HG02943 (cell line): ENCODE measurements around the gene NFE2L3.
A peak's percentile ranks its signal among the peaks of the same experiment; 100 is the strongest.
"Not testable (repeated sequence)": the region's sequence is repeated elsewhere in the genome, so short reads cannot be mapped to it uniquely, and the experiment has no call there.

Experiments
- ATAC-seq: cut with Tn5 transposase; IDR thresholded peaks from one replicate; pipeline ENCODE4 v1.9.1; 2021; ENCODE audit warnings: mild to moderate bottlenecking, low read depth, moderate library complexity; ENCODE audit not compliant: unreplicated experiment

Gene NFE2L3

DNA sequence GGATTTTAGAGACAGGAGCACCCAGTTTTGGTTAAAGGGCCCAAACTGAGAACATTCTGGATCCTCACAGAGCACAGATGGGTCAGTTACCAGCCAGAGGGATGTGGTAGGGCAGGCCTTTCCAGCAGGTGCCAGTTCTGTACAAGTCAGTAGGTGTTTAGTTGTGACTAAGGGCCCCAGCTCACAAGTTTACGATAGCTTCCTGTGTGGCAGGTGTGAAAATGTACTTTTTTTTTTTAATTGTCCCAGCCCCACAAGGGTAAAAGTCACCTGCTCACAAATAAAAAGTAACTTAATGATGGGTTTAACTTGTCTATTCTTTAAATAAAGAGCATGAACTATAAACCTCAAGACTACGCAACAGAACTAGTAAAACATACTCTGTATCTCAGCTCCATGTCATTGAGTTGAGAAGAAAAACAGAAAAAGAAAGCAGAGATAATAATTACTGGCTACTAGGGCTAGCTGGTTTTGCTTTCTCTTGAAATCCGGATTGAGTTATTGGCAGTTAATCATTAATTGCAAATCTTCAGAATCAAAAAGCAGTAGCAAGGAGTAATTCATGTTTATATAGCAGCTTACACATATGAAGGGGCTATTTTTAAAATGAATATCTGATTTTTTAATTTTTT lies 15.4 kb downstream of the NFE2L3 start:
- peak; percentile 78 for ATAC-seq

DNA sequence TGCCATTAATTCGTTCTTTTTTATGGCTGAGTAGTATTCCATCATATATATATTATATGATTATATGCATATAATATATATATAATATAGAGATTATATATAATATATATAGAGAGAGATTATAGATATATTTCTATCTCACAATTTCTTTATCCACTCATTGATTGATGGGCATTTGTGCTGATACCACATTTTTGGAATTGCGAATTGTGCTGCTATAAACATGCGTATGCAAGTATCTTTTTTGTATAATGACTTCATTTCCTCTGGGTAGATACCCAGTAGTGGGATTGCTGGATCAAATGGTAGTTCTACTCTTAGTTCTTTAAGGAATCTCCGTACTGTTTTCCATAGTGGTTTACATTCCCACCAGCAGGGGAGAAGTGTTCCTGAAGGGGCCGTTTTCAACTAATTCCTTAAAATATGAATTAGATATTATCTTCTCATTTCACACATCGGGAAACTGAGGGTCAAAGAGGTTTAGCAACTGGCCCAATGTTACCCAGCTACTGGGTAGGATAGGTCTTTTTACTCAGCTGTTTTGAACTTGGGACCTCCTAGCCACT lies 16.5 kb downstream of the NFE2L3 start:
- no peak for ATAC-seq

DNA sequence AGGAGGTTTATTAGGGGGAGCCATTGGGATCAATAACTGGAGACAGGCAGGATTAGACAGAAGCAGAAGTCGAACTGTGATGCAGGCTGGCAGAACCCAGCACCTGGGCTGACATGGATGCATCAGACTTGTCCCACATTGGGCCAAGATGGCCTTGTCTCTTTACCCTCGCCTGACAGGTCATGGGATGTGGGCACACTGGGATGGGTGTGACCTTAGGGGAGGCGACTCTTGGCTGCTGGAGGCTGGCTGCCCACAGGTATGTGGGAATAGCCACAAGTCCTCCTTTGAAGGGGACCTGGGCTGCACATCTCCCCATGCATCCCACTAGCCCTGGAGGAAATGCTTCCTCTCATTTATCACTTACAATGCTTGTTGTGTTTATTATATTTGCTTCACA lies 17.3 kb downstream of the NFE2L3 start:
- ATAC-seq = no peak

DNA sequence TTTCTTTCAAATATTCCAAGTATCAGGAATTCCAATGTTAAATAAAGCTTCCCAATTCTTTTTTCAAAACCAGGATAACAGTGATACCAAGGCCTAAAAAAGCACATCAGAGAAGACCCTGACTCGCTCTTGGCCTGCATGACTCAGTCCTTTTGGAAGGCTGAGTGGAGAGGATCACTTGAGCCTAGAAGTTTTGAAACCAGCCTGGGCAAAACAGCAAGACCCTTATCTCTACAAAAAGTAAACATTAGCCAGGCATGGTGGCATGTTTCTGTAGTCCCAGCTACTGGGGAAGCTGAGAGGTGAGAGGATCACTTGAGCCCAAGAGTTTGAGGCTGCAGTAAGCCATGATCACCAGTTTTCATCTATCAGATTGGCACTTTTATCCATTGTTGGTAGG lies 18.7 kb downstream of the NFE2L3 start:
- ATAC-seq = no peak

DNA sequence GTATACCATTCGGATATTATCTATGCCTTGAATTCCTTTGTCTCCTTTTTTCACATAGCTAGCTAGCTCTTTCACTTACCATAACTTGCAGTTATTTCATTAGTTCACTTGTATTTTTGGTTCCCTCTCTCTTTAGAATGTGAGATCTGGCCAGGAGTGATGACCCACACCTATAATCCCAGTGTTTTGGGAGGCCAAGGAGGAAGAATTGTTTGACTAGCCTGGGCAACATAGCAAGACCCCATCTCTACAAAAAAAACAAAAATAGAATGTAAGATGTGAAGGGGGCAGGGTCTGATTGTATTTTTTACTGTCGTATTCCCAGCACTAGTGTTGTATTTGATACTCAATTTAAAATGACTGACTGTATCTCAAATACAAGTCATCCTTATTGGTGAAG lies 19.6 kb downstream of the NFE2L3 start:
- no peak for ATAC-seq

DNA sequence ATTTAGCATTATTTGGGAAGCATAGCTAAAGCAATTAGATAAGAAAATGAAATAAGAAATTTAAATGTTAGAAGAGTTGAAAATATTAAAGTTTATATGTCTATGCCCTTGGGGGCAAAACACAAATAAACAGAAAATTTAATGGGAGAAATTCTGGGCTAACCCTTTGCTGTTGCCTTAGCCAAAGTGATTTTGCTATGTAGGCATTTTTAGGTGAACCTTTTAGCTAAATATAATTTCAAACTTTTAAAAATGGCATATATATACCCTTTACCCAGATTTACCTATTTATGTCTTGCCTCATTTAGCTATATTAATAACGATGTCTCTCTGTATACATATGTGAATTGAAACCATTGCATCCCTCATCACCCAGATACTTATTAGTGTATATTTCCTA lies 20.1 kb downstream of the NFE2L3 start:
- no peak for ATAC-seq

DNA sequence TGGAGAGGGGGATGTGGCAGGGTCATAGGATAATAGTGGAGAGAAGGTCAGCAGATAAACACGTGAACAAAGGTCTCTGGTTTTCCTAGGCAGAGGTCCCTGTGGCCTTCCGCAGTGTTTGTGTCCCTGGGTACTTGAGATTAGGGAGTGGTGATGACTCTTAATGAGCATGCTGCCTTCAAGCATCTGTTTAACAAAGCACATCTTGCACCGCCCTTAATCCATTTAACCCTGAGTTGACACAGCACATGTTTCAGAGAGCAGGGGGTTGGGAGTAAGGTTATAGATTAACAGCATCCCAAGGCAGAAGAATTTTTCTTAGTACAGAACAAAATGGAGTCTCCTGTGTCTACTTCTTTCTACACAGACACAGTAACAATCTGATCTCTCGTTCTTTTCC lies 23.9 kb downstream of the NFE2L3 start:
- not testable (repeated sequence) for ATAC-seq

DNA sequence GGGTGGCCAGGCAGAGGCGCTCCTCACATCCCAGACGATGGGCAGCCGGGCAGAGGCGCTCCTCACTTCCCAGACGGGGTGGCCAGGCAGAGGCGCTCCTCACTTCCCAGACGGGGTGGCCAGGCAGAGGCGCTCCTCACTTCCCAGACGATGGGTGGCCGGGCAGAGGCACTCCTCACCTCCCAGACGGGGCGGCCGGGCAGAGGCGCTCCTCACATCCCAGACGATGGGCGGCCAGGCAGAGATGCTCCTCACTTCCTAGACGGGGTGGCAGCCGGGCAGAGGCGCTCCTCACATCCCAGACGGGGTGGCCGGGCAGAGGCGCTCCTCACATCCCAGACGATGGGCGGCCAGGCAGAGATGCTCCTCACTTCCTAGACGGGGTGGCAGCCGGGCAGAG lies 24.7 kb downstream of the NFE2L3 start:
- ATAC-seq = not testable (repeated sequence)

DNA sequence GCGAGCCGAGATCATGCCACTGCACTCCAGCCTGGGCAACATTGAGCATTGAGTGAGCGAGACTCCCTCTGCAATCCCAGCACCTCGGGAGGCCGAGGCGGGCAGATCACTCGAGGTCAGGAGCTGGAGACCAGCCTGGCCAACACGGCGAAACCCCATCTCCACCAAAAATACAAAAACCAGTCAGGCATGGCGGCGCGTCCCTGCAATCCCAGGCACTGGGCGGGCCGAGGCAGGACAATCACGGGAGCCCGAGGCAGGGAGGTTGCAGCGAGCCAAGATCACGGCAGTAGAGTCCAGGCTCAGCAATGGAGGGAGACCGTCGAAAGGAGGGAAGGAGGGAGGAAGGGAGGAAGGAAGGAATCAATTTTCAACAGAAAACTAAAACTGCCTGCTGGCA lies 25.3 kb downstream of the NFE2L3 start:
- not testable (repeated sequence) for ATAC-seq

DNA sequence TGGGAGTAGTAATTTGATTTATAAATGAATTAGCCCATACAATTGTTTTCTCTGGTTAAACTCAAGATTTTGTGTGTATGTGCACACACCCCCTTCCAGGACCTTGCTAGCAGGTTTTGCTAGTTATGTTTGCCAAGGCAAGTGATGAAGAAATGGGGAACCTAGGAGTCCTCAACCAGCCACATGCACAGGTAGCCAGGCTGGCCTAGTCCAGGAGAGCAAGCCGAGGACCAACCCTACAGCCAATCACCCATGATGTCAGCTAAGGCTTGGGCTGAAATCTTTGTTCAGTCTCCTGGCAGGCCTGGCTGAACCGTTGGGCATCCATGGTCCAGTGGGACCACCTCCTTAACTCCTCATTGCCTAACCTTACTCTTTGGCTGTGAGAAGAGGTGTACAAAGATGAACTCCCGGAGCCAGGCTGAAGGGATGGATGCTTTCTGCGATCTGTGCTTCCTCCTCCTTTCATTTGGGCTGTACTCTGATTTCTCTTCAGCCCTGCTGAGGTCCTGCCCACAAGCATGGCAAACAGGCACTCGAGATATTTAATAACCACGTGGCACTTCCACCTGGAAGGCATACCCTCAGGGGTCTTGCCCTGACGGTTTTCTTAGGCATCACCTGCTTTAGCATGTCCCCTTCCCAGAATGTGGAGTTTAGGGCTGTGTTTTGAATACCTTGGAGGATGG lies 26.4 kb downstream of the NFE2L3 start:
- ATAC-seq = no peak

DNA sequence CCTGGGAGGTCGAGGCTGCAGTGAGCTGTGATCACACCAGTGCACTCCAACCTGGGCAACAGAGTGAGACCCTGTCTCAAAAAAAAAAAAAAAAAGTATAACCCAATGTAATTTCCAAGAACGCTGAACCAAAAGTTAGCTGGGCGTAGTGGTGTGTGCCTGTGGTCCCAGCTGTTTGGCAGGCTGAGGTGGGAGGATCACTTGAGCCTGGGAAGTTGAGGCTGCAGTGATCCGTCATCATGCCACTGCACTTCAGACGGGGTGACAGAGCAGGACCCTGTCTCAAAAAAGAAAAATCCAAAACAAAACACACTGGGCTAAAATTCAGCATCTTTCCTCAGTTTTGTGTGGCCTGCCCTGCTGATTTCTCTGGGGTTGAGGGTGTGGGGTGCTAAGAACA lies 27.4 kb downstream of the NFE2L3 start:
- no peak for ATAC-seq

DNA sequence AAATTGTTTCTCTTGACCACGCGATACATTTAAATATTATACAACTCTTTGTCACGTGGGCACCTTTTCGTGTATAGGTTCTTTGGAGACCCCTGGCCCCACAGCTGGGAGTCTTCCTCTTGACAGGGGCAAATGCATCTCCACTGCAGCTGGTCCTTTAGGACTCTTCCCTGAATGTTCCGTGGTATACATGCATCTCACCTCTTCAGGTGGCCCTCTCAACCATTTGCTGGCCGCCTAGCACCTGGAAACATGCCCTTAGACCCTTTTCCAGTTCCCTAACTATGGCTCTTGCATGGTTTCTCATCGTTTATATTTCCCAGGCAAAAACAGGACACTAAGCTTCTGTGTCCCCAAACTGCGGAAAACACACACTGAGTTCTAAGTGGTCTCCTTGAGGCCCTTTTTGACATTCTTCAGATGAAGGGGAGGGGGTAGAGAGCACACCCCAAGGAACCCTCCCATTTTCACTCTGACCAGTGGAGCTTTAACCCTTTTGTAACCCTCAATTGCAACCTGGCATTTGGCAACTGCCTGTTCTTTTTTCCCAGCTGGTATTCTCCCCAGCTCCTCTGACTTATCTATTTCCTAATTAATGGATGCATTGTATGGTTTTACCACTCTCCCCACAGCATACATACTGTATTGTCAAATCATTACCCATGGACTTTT lies 28.0 kb downstream of the NFE2L3 start:
- ATAC-seq = no peak

DNA sequence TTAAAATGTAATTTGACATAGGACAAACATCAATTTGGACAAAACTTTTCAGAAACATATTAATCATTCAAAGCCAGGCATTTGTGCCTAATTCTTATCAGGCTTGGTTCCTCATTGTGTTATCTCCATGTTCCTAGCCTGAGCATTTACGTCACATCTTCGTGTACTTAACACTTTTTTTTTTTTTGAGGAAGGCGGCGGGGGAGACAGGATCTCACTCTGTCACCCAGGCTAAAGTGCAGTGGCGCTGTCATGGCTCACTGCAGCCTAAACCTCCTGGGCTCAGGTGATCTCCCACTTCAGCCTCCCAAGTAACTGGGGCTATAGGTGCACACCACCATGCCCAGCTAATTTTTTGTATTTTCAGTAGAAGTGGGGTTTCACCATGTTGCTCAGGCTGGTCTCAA lies 28.8 kb downstream of the NFE2L3 start:
- no peak for ATAC-seq

DNA sequence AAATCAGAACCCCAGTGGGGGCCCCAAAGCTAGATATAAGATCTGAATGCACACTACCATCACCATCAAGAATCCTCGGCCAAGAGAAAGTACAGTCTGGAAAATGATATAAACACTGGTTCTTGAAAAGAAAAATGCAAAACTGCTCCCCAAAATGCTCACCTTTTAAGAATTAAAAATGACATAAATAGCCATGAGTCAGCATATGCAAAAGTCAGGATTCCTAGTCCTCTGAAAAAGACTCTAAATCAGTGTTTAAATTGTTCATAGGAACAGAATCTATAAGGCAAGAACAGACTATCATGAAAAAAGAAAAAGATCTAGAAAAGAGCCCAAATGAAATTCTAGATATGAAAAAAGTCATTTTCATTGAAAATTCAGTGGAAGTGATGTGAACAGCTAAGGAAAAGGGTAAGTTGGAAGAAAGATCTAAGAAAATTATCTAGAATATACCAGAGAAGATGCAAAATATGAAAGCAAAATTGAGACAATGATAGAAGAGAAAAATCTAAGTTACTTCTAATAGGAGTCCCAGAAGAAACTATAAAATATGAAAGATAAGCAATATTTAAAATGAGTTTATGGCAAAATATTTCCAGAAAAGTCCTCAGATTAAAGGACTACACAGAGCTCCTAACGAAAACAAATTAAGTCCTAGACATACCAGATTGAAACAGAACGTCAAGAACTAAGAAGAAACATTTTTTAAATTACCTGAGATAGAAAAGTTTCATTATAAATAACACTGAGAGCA lies 29.7 kb downstream of the NFE2L3 start:
- ATAC-seq = no peak

DNA sequence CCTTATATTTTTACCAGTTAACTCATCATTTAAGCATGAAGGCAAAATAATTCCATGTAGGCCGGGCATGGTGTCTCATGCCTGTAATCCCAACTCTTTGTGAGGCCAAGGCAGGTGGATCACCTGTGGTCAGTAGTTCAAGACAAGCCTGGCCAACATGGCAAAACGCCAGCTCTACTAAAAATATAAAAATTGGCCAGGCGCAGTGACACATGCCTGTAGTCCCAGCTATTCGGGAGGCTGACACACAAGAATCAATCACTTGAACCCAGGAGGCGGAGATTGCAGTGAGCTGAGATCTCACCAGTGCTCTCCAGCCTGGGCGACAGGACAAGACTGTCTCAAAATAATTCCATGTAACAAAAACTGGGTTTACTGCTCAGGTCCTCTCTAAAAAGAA lies 30.3 kb downstream of the NFE2L3 start:
- ATAC-seq = no peak

DNA sequence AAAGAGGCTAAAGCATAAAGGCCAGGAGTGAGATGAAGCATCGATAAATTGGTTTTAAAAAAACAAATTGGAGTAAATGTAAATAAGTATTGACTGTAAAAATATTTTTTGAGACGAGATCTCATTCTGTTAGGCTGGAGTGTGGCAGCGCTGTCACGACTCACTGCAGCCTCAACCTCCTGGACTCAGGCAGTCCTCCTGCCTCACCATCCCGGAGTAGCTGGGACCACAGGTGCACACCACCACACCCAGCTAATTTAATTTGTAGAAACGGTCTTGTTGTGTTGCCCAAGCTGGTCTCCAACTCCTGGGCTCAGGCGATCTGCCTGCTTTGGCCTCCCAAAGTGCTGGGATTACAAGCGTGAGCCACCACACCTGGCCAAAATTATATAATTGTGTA lies 30.7 kb downstream of the NFE2L3 start:
- no peak for ATAC-seq

DNA sequence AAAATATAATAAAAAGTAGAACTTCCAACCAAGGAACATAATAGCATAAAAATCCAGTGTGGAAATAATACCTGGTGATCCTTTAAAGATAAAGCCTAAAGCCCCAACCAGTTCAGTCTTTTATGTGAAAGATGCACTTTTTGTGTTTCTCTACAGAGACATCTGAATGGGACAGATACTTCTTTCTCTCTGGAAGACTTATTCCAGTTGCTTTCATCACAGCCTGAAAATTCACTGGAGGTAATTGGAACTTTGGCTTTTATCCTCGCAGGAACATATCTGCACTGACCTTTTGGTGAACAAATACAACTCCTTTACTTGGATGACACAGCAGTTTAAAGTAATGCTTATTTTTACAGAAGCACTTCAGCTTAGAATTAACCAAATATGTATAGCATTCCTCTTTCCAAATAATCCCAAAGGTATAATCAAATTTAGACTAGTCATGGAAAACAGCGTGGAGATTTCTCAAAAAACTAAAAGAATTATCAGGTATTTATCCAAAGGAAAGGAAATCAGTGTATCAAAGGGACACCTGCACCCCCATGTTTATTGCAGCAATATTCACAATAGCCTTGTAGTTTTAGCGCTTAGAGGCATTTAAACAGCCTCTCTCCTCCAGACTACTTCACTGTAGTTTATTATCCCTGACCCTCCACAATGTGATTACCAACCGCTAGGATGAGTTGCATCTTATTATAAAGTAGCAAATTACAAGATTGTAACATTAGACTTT lies 31.7 kb downstream of the NFE2L3 start:
- no peak for ATAC-seq

DNA sequence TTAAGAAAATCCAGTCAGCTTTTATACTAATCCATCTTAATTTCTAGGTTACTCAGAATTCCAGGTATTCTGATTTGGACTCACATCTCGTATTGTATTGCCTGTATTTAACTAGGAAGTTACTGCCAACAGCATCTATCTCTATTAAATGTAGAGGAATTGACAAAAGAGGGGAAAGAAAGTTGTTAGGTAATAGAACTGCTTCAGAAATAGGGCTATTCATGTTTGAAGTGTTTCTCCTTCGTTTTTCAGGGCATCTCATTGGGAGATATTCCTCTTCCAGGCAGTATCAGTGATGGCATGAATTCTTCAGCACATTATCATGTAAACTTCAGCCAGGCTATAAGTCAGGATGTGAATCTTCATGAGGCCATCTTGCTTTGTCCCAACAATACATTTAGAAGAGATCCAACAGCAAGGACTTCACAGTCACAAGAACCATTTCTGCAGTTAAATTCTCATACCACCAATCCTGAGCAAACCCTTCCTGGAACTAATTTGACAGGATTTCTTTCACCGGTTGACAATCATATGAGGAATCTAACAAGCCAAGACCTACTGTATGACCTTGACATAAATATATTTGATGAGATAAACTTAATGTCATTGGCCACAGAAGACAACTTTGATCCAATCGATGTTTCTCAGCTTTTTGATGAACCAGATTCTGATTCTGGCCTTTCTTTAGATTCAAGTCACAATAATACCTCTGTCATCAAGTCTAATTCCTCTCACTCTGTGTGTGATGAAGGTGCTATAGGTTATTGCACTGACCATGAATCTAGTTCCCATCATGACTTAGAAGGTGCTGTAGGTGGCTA lies 32.5 kb downstream of the NFE2L3 start:
- ATAC-seq = not testable (repeated sequence)

DNA sequence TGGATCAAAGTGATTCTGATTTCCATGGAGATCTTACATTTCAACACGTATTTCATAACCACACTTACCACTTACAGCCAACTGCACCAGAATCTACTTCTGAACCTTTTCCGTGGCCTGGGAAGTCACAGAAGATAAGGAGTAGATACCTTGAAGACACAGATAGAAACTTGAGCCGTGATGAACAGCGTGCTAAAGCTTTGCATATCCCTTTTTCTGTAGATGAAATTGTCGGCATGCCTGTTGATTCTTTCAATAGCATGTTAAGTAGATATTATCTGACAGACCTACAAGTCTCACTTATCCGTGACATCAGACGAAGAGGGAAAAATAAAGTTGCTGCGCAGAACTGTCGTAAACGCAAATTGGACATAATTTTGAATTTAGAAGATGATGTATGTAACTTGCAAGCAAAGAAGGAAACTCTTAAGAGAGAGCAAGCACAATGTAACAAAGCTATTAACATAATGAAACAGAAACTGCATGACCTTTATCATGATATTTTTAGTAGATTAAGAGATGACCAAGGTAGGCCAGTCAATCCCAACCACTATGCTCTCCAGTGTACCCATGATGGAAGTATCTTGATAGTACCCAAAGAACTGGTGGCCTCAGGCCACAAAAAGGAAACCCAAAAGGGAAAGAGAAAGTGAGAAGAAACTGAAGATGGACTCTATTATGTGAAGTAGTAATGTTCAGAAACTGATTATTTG lies 33.3 kb downstream of the NFE2L3 start:
- ATAC-seq = no peak
